GM06990 (cell line): ENCODE data around the gene PYY.
"Not testable (repeated sequence)": the region's sequence is repeated elsewhere in the genome, so short reads cannot be mapped to it uniquely, and the experiment has no call there.

Source experiments
- DNase-seq: peaks from one replicate; pipeline ENCODE4 v3.0.0-alpha.2; 2011; ENCODE audit not compliant: insufficient read length; ENCODE audit errors: extremely low read depth
- H3K27me3 ChIP-seq: replicated peaks from 2 replicates; pipeline ENCODE4 v1.6.0; 2011; ENCODE audit warnings: low read length; ENCODE audit not compliant: control insufficient read depth, insufficient read depth
- H3K36me3 ChIP-seq: 2 replicates; pipeline ENCODE4 v1.5.1; 2011; ENCODE audit warnings: low read length; ENCODE audit not compliant: control insufficient read depth, insufficient read depth
- H3K4me3 ChIP-seq: replicated peaks from 2 replicates; pipeline ENCODE4 v1.5.1; 2011; ENCODE audit warnings: low read depth, mild to moderate bottlenecking, control low read depth, low read length
- TF ChIP-seq, protein P1 (sequence below): IDR thresholded peaks from 2 replicates; pipeline ENCODE4 v1.5.1; 2011; ENCODE audit warnings: low read length, control low read depth, mild to moderate bottlenecking, inconsistent platforms; ENCODE audit not compliant: insufficient read depth, poor library complexity, severe bottlenecking

The PYY gene

DNA sequence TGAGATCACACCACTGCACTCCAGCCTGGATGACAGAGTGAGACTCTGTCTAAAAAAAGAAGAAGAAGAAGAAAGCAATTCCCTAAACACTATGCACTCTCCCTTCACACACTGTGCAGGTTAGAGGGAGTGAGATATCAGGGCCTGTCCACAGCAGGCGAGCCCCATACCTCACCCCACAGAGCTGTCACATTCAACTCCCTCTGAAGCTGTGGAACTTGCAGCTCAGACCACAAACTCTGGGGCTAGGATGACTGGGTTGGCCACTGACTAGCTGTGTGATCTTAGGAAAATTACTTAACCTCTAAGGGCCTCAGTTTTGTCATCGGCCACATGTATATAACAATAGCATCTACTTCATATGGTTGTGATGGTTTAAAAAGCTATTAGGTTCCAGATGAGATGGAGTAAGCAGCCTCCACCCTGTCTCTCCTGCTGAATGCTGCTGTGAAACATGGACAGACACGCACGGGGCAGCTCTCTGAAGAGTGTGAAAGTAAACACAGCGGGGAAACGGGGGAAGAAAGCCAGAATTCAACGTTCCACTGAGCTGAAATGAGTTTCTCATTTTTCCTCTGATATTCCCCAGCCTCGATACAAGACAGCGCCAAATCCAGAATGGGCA is 13.6 kb upstream of the PYY start:
- H3K36me3 ChIP-seq: no peaks in the 10 kb centered on the region
- no peak overlapping the region for H3K4me3 ChIP-seq
- TF ChIP-seq, protein P1, sequence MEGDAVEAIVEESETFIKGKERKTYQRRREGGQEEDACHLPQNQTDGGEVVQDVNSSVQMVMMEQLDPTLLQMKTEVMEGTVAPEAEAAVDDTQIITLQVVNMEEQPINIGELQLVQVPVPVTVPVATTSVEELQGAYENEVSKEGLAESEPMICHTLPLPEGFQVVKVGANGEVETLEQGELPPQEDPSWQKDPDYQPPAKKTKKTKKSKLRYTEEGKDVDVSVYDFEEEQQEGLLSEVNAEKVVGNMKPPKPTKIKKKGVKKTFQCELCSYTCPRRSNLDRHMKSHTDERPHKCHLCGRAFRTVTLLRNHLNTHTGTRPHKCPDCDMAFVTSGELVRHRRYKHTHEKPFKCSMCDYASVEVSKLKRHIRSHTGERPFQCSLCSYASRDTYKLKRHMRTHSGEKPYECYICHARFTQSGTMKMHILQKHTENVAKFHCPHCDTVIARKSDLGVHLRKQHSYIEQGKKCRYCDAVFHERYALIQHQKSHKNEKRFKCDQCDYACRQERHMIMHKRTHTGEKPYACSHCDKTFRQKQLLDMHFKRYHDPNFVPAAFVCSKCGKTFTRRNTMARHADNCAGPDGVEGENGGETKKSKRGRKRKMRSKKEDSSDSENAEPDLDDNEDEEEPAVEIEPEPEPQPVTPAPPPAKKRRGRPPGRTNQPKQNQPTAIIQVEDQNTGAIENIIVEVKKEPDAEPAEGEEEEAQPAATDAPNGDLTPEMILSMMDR: no peak
- H3K27me3 ChIP-seq: no peaks in the 10 kb centered on the region
- DNase-seq: no peak

DNA sequence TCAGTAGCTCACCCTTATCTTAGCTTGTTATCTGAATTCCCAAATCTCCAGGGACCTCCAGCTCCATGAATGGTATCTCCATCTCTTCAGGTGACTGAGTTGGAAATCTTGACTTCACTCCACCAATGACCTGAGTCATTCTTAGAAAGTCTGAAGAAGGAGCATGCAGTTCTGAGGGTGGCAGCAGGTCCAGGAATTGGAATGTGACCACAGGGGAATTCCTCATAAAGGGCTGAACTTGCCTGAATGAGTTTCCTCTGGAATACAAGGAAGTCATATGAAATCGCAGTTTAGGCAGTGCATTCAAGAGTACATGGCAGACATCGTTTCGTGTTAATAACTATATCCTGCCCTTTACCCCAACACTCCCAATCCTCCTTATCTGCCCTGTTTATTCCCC is 12.5 kb upstream of the PYY start:
- no peak overlapping the region for H3K4me3 ChIP-seq
- TF ChIP-seq, protein P1: no peak
- DNase-seq: no peak

DNA sequence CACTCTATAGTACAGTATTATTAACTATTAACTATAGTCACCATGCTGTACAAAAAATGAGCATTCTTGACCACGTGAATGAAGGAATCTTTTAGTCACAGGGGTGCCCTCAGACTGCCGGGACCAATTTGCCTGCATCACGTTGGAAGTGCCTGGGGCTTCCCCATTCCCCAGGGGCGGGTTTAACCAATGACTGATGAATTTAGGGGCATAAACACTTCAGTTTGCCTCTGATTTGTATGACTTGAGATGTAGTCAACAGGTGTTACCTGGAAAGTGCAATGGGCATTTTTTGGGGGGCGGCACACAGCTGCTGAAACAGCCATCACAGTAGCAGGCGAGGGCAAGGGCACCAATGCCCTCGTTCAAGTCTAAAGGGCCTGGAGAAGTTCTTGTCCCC is 8.7 kb upstream of the PYY start:
- Histone ChIP-seq H3K36me3 (no peaks in the 10 kb centered on the region), H3K27me3 (no peaks in the 10 kb centered on the region), H3K4me3 (no peak overlapping the region)
- no peak for DNase-seq
- TF ChIP-seq, protein P1: no peak

More for the DNA sequence above, 12.5 kb upstream of the PYY start:
- Histone ChIP-seq H3K27me3 (no peaks in the 10 kb centered on the region), H3K36me3 (no peaks in the 10 kb centered on the region)

DNA sequence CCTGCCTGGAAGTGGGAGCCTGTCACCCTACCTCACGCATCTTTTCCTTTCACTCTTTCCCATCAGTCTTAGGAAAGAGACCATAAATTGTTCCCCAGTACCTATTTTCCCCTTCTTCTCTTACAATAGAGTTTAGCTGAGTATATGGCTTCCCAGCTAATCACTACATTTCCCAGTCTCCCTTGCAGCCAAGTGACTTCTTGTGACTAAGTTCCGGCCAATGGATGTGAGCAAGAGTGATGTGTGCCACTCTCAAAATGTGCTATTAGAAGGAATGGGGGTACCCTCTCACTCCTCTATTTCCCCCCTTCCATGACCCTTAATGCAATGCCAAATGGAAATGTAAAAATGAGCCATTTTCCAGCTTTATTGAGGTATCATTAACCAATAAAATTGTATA is 8.2 kb upstream of the PYY start:
- no peak overlapping the region for H3K4me3 ChIP-seq
- TF ChIP-seq, protein P1: no peak
- no peaks in the 10 kb centered on the region for H3K27me3 ChIP-seq
- no peaks in the 10 kb centered on the region for H3K36me3 ChIP-seq
- DNase-seq: no peak

DNA sequence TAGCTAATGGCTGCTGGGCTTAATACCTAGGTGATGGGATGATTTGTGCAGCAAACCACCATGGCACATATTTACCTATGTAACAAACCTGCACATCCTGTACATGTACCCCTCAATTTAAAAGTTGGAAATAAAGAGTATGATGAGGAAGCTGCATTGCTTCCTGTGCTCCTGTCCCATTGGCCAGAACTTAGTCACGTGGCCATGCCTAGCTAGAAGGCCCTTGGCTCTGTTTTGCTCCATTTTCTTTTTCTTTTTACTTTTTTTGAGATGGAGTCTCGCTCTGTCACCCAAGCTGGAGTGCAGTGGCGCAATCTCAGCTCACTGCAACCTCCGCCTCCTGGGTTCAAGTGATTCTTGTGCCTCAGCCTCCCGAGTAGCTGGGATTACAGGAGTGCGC is 7.6 kb upstream of the PYY start:
- not testable (repeated sequence) for H3K27me3 ChIP-seq, DNase-seq, H3K36me3 ChIP-seq, H3K4me3 ChIP-seq

DNA sequence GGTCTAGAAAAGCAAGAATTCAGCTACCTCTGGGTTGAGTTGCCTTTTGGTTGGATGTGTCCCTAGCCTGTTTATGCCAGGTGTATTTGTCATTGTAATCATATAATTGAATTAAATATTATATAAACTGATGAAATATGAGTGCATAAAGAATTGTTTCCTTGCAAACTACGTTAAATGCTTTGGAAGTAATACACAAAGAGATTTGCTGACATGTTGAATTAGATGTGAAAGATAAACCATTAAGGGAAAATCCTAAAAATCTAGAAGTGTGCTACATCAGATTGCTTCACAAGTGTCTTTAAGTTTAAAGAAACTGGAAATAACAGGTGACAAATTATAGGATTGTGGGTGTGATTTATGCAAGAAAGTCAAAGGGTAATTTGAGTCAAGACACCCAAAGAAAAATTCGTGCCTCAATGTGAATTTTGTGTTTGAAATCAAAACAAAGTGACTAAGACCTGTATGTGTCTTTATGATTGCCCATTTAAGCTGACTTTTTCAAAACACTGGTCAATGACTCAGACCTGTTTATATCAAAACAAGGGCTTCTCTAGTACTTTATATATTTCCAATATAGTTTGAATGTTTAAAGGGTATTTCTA is 5.1 kb upstream of the PYY start:
- TF ChIP-seq, protein P1: no peak
- H3K27me3 ChIP-seq: no peaks in the 10 kb centered on the region; the same call in 1 of the 2 replicates

More for the DNA sequence above, 5.1 kb upstream of the PYY start:
- Histone ChIP-seq H3K36me3 (no peaks in the 10 kb centered on the region), H3K4me3 (no peak overlapping the region)
- no peak for DNase-seq
